Measurements from ENCODE around the gene CHRNA7. TPM values are rescaled to one million over a fixed set of nuclear protein-coding genes. Genes with fewer than 3 reads are reported as not detected.

The CHRNA7 gene
- total RNA-seq, 1 experiment from 2014 or later: 7.8 TPM

- ChIA-PET POLR2A (no interaction called here), CTCF (interaction anchor here (1.0 to 2.1 kb wide), 3 partner anchors 8 to 148 kb away, joined by 6 to 13 read pairs (median 6); partner anchors contain the start of gene CHRNA7)
- ATAC-seq (peak; percentile 58), DNase-seq (ENCODE audit: low spot score) (no peak)
- no peak for TF ChIP-seq RORB (CRISPR knock-in tag; IDR thresholded peaks at IDR 0.05)
- no peak for TF ChIP-seq NFATC4 (CRISPR knock-in tag; IDR thresholded peaks at IDR 0.05)
- no peak for TF ChIP-seq NR3C1 (CRISPR knock-in tag; conservative IDR thresholded peaks at IDR 0.05; ENCODE audit: low read depth)
- TF ChIP-seq ZSCAN18 (CRISPR knock-in tag; IDR thresholded peaks at IDR 0.05): no peak
- TF ChIP-seq OVOL2 (CRISPR knock-in tag; IDR thresholded peaks at IDR 0.05; ENCODE audit: borderline replicate concordance): no peak
- no peak for TF ChIP-seq AR (CRISPR knock-in tag; IDR thresholded peaks at IDR 0.05)
- TF ChIP-seq TP53 (CRISPR knock-in tag; IDR thresholded peaks at IDR 0.05): no peak
- Mint-ChIP-seq H3K27me3 (ENCODE audit: low read depth) (no peaks in the 10 kb centered on the region), H3K4me1 (peaks cover 21% of the 10 kb centered on the region), H3K36me3 (no peaks in the 10 kb centered on the region), H3K27ac (peak overlapping the region; percentile 35), H3K4me3 (no peak overlapping the region), H3K9me3 (no peaks in the 10 kb centered on the region)
These were observed 95.3 kb downstream of the CHRNA7 start for GRCh38 chr15:32125595-32125994.

- POLR2A ChIA-PET: no interaction called here
- no peak for ATAC-seq
- H3K9me3 Mint-ChIP-seq: no peaks in the 10 kb centered on the region
- CTCF ChIA-PET: no interaction called here
- DNase-seq (ENCODE audit: low spot score): no peak
- peaks cover 16% of the 10 kb centered on the region for H3K4me1 Mint-ChIP-seq
- H3K4me3 Mint-ChIP-seq: no peak overlapping the region
- H3K36me3 Mint-ChIP-seq: no peaks in the 10 kb centered on the region
- H3K27ac Mint-ChIP-seq: no peak overlapping the region
- TF ChIP-seq ERG (CRISPR knock-in tag; IDR thresholded peaks at IDR 0.05) (no peak), IRF2 (CRISPR knock-in tag; IDR thresholded peaks at IDR 0.05; ENCODE audit: borderline replicate concordance, low read depth) (no peak), GABPB1 (CRISPR knock-in tag; IDR thresholded peaks at IDR 0.05) (no peak), NFE2L1 (CRISPR knock-in tag; IDR thresholded peaks at IDR 0.05) (no peak), KAT7 (CRISPR knock-in tag; IDR thresholded peaks at IDR 0.05; ENCODE audit: borderline replicate concordance) (no peak), HMGA2 (CRISPR knock-in tag; IDR thresholded peaks at IDR 0.05) (no peak), ZNF416 (CRISPR knock-in tag; IDR thresholded peaks at IDR 0.05) (no peak), RORB (CRISPR knock-in tag; IDR thresholded peaks at IDR 0.05) (no peak), CTCF (IDR thresholded peaks at IDR 0.05) (no peak), NR1H2 (CRISPR knock-in tag; IDR thresholded peaks at IDR 0.05) (no peak), ATF1 (CRISPR knock-in tag; IDR thresholded peaks at IDR 0.05) (no peak), ZNF425 (CRISPR knock-in tag; conservative IDR thresholded peaks at IDR 0.05) (no peak)
- no peaks in the 10 kb centered on the region for H3K27me3 Mint-ChIP-seq (ENCODE audit: low read depth)
These were observed 99.5 kb downstream of the CHRNA7 start for GRCh38 chr15:32129815-32130214.
